PFSK-1 (cell line): ENCODE measurements around the gene ATP2B2.

Experiments used
- FOXP2 ChIP-seq: optimal IDR thresholded peaks from 2 replicates; pipeline ENCODE3; 2011; ENCODE audit warnings: borderline replicate concordance, control low read depth, inconsistent platforms; ENCODE audit not compliant: insufficient read depth; ENCODE audit errors: extremely low read length, extremely low read depth
- SIN3A ChIP-seq: IDR thresholded peaks from 2 replicates; pipeline ENCODE4 v1.6.1; 2012; ENCODE audit warnings: mild to moderate bottlenecking, low read length, moderate library complexity, borderline replicate concordance; ENCODE audit not compliant: insufficient read depth
- TAF1 ChIP-seq: IDR thresholded peaks from 2 replicates; pipeline ENCODE4 v1.6.1; 2012; ENCODE audit warnings: low read length, control low read depth, borderline replicate concordance; ENCODE audit not compliant: insufficient read depth
- TF ChIP-seq, protein P1 (sequence below), 2 experiments: IDR thresholded peaks; 2 replicates each; pipeline versions ENCODE4 v1.6.1 to v1.8.0; 2011 to 2012; ENCODE audit warnings: low read depth in 2 of 2, low read length in 2 of 2, control low read depth in 1 of 2, inconsistent platforms in 1 of 2, mild to moderate bottlenecking in 1 of 2, moderate library complexity in 1 of 2; ENCODE audit not compliant: insufficient read depth in 1 of 2

GRCh38 chr3:10332481-10333348, 172.7 kb downstream of the ATP2B2 start:
- TF ChIP-seq FOXP2 (no peak), TAF1 (no peak), SIN3A (no peak)
- TF ChIP-seq, protein P1, sequence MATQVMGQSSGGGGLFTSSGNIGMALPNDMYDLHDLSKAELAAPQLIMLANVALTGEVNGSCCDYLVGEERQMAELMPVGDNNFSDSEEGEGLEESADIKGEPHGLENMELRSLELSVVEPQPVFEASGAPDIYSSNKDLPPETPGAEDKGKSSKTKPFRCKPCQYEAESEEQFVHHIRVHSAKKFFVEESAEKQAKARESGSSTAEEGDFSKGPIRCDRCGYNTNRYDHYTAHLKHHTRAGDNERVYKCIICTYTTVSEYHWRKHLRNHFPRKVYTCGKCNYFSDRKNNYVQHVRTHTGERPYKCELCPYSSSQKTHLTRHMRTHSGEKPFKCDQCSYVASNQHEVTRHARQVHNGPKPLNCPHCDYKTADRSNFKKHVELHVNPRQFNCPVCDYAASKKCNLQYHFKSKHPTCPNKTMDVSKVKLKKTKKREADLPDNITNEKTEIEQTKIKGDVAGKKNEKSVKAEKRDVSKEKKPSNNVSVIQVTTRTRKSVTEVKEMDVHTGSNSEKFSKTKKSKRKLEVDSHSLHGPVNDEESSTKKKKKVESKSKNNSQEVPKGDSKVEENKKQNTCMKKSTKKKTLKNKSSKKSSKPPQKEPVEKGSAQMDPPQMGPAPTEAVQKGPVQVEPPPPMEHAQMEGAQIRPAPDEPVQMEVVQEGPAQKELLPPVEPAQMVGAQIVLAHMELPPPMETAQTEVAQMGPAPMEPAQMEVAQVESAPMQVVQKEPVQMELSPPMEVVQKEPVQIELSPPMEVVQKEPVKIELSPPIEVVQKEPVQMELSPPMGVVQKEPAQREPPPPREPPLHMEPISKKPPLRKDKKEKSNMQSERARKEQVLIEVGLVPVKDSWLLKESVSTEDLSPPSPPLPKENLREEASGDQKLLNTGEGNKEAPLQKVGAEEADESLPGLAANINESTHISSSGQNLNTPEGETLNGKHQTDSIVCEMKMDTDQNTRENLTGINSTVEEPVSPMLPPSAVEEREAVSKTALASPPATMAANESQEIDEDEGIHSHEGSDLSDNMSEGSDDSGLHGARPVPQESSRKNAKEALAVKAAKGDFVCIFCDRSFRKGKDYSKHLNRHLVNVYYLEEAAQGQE (IDR thresholded peaks at IDR 0.05; ENCODE audit: insufficient read depth in 1 of 2, low read depth in 2 of 2, low read length in 2 of 2), result no peak
